Dermis blood vessel endothelial cell (primary cell): ENCODE data around the gene LNX1. TPM values are rescaled to one million over a fixed set of nuclear protein-coding genes. Genes with fewer than 3 reads are reported as not detected.

Experiments
- DNase-seq: peaks from one replicate; pipeline ENCODE4 v3.0.0; 2010
- total RNA-seq: library from RNA; depleted of rRNA; stranded (reverse); fragments of >200 nt; gene quantifications from 2 replicates; pipeline ENCODE4 v1.2.3, GENCODE V29; 2014

The LNX1 gene
- total RNA-seq, 1 donor from 2014 or later, result 3.1 TPM

DNA sequence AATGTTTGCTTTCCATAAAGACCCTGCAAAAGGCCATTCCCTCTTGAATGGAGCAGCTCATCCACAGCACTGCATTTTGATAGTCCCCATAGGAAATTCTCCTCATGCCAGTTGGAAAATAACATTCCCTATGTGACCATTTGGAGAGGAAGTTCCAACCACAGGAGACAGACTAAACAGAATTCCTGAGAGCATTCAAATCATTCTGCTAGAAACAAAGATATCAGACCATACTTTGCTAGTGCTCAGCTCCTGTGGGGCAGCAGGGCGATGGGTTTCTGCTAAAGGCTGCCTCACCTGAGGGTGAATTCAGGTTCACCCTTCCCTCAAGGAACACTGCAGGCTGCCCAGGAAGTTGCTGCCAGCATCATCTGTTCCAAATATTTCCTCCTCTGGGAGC, 58.8 kb downstream of the LNX1 start:
- peak; percentile 33 for DNase-seq

DNA sequence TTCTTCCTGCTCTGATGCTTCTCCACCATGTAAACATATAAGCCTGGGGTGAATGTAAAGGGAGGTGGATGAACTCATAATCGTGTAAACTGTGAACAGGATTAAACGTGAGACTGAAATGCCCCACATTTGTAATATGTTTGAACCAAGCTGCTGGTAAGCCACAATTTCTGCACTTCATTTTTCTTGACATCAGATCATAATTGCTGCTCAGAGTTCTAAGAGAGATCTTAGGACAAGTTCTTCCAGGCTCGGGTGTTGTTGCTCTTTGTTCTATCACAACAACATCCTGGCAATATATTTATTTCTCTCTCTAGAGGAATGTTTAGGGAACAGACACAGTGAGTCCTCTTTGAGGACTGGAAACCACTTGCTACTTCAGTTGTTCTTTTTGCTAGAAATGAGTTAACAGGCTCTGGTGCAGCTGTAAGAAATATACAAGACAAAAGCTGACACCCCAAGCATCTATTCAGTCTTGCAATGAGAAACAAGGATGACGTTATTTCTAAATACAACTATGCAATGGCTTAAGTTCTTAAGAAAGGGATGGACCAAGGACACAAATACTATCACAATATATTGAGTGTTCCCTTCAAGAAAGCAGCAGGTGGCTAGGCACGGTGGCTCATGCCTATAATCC, 59.6 kb downstream of the LNX1 start:
- no peak for DNase-seq

DNA sequence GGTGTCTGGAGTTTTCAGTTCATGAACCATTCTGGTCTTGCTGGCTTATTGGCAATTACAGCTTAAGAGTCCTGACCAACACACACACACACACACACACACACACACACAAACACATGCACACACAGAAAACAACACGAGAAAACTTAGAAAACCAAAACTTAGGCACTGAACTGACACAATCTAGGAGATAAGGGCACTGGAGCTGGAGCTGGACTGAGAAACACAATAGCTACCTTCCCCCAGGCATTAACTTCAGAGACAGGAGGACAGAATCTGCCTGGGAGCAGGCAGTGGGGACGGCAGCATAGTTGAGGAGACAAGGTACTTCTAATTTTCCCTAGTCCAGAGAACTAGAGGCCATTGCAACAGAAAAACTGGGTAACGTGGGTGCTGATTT, 62.3 kb downstream of the LNX1 start:
- DNase-seq, result no peak

DNA sequence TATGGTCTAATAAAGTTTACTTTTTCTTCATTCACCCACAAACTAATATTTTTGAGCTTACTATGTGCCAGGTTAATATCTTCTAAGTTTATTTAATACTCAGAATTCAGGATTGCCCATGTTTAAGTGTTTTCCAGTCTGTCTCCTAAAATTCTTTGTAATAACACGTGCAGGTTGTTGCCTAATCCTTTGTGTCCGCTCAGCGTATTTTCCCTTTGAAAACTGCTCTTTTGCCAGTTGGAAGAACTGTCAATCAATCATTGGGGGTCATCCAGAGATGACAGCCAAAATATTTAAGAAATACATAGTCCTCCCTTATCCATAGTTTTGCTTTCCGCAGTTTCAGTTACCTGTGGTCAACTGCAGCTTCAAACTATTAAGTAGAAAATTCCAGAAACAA, 63.4 kb downstream of the LNX1 start:
- no peak for DNase-seq

DNA sequence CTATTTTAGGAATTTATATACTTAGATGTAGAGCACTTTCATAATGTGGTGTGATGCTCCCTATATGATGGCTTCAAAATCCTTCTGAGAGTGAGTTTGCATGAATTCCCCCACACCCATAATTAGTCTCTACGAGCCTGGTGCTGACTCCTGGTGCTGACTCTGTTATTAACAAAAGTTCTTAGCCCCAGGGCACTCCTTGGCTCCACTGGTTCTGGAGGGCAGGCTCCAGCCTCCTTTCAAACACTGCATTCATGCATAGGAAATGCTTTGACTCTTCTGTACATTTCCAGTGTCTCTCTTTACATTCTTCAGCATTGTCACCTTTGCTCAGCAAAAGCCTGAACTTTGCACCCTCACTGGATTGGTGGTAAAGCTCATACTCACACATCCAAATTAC, 64.0 kb downstream of the LNX1 start:
- DNase-seq, result no peak

DNA sequence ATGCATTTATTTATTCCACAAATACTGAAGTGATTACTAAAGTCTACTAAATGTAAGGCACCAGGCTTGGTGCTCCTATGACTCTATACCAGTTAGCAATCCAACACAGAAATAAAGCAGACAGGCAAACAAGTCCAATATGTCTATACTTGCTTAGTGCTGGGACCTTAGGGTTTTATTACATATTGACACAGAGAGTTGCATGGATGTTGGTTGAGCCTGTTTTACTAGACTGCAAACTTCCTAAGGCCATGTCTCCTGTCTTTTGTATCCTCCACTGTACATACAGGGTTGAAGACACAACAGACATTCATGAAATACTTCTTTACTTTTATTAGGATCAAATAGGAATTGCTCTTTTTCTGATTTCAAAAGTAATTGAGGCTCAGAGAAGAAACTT, 69.0 kb downstream of the LNX1 start:
- no peak for DNase-seq

DNA sequence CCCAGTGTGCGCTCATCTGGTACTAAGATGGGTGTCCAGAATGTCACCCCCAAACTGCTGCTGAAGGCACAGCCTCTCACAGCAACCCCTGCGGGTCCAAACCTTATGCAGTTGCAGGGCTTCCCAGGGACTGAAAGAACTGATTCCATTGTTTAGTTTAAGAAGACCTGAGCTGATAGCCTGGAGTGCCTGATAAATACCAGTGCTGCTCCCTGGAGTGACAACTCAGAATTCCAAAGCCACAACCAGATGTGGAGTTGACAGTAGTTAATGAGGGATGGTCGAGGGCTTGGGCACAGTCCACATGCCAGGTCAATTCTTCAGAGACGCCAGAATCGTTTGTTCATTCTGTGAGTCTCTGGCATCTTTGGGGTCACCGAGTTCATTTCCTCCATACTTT, 71.2 kb downstream of the LNX1 start:
- no peak for DNase-seq

DNA sequence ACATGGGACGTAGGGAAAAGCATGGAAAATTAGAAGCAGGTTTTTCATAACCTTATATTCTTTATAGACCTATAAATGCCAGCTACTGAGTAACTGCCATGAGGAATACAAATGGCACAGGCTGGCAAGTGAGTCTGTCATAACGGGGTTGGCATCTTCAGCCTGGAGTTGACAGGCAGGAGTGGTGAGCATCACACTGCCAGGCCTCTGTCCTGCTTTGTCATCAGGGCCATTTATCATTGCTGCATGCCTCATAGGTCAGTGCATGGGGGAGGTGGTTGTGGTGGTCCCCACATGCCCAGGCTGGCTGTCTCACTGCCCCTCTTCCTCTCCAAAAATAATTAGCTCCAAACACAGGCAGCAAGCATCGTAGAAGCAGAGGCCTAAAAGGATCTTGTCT, 72.5 kb downstream of the LNX1 start:
- no peak for DNase-seq

DNA sequence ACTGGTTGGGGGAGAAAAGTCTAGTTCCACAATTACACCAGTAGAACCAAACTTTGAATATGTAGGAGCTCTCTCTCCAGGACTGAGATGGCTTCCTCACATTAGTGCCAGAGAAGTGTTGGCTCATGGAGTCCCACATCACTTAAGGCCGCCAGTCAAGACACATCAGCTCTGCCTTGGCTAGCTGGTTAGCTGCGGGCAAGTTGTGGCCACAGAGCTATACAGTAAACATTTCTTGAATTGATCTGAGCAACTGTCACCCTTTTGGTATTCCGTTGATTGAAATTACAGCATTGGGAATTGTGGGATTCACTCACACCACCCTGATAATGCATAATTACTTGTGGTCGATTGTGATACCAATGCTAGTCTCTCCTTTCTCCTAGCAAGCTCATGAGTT, 76.2 kb downstream of the LNX1 start:
- no peak for DNase-seq

DNA sequence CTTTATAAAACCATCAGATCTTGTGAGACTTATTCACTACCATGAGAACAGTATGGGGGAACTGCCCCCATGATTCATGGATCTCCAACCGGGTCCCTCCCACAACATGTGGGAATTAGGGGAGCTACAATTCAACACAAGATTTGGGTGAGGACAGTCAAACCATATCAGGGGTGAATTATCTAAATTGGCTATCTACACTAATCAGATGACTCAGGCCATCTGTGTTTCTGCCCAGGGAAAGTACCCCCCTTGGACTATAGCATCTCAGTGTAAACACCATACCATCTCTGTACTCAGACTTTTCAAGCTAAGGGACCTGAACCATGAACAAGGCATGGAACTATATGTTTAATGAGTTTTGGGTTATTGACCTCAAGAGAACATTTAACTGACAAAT, 76.8 kb downstream of the LNX1 start:
- no peak for DNase-seq

DNA sequence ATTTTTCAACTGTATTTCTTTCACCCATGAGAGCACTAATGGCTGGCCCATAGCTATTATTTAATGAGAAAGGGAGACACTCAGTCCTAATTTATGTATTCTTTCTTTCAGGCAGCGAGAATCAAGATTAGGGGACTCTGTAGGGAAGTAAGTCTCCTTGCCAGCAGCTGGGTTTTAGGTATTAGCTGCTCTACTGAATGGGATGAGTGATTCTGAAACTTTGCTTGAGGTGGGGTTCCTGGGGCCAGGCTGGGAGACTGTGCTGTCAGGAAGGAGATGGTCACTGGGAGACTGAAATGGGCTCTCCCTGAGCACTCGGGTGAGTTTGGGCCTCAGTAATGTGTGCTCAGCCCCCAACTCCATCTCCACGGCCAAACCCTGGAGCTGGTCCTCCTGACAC, 78.7 kb downstream of the LNX1 start:
- DNase-seq, result no peak

DNA sequence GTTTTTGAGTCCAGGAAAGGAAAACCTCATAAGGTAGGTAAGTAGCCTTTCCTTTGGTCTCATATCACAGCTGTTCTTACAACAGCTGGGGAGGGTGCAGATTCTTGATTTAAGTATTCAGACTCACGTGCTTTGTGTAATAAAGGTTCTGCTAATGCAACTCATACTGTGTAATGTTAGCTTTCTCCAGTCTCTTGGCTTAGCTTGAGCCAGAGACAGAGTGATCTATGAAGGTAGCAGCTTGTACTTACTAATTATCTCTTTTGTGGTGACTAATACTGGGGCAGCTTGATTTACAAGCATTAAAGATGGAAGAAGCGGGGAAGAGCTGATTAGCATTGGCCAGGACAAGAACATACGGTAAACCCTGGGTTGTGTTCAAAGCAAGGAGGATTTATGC, 80.3 kb downstream of the LNX1 start:
- no peak for DNase-seq

DNA sequence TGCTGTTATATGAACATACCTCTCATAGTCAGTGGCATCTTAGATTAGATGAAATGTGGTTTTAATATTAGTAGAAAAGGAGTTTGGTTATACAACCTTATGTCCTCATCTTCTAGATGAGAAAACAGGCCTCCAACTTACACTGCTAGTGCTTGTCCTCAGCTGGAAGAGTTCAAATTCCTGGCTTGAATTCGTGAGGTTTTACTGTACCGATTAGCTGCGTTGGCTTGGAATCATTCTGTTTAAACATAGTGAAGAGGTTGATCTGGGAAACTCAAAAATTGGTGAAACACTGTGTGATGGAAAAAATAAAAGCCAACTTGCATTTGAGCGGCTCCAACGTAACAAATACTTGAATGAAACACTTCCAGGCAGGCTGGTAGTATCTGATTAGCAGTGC, 81.0 kb downstream of the LNX1 start:
- DNase-seq, result no peak

DNA sequence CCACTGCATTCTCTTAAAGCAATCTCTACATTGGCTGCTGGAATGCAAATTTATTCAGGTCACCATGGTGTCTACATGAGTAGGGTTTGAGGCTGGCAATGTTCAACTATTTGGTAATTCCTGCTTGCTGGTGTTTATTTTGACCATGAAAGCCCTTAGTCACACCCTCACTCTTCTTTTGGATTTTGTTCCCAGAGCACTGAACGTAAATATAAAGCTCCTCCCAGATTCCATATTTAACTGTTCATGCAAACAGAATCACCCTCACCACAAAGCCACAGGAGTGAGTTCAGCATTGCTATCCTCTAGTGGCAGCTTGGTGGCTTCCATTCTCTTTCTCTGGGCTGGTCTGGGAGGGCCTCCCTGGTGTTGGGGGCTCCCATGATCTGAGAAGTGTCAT, 82.8 kb downstream of the LNX1 start:
- DNase-seq, result no peak

DNA sequence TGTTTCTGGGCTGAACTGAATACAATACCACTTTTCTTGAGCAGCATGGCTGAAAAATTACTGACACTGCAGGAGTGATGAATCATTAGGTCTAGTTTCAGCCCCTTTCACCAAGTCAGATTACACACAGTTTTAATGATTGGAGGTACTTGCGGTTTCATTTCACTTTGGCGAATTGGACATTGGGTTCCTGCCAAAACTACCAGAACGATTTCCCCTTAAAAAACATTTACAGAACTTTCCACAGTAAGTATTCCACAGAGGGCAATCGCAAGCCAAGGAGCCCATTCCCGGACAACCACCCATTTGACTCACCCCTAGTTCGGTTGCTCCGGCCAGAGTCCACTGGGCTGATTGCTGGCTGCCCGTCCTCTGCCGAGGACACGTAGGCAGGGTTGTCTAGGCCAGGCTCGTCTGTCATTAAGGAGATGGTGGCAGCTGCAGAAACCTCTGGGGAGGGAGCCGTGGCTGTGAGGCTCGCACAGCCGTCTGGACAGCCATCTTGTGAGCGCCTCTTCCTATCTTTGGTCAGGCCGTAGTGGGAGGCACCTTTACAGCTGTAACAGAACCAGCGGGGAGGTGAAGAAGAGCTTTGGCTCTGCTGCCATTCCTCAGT, 83.5 kb downstream of the LNX1 start:
- peak; percentile 69 for DNase-seq

DNA sequence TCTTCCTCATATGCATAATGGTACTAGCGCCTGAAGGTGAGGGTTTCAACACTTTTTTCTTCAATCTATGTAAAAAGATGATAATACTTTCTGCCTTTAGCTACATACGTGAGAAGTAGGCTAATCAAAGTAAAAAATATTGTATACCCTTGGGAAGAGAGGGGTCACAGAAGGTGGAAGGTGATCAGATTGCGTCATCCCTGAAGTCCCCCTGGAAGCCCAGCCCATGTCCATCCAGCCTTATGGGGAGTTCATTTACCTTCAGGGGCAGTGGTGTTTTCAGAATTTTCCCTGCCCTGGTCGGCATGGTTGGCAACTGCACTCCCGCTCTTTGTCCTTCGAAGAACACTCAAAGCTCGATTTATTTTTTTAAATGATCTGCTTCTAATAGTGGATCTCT, 84.2 kb downstream of the LNX1 start:
- no peak for DNase-seq

DNA sequence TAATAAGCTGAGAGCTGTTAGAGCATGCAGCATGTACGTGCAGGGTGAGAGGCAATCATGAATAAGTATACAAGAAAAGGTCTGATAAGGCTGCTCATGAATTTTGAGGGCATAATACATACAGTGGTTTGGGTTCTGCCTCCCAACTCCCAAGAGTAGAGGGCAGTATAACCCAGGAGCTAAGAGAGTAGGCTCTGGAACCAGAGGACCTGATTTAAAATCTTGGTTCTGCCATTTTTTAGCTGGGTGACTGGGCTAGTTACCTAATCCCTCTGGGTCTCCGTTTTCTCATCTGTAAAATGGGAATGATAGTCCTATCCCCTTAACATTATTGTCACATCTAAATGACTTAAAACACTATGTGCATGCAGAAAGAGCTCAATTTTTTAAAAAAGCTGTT, 85.3 kb downstream of the LNX1 start:
- peak; percentile 28 for DNase-seq

DNA sequence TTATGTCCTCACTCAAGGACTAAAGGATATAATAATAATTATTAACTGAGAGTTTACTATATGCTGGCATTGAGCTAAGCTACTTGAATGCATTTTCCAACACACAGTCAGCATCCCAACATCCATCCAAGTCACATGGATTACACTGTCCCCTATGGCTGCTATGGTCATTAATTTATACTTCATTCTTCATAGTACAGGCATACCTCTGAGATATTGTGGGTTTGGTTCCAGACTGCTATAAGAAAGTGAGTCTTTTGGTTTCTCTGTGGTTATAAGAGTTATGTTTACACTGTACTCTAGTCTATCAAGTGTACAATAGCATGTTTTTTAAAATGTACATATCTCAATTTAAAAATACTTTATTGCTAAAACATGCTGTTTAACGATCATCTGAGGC, 89.2 kb downstream of the LNX1 start:
- no peak for DNase-seq

DNA sequence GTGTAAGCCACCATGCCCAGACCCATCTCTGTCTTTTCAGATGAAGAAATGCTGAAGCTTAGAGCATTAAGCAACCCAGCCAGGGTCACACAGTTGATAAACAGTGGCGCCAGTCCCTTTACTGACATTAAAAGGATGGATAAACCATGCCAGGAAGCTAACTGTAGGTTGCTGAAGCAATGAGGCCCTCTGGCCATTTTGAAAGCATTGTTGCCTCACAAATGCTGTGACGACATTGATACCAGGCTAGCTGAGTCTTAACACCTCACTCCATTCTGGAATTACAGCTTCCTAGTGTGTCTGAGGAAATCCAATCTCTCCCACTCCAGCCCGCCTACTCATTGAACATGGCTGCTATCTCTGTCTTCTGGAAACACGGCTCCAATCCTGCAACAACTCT, 89.7 kb downstream of the LNX1 start:
- no peak for DNase-seq

DNA sequence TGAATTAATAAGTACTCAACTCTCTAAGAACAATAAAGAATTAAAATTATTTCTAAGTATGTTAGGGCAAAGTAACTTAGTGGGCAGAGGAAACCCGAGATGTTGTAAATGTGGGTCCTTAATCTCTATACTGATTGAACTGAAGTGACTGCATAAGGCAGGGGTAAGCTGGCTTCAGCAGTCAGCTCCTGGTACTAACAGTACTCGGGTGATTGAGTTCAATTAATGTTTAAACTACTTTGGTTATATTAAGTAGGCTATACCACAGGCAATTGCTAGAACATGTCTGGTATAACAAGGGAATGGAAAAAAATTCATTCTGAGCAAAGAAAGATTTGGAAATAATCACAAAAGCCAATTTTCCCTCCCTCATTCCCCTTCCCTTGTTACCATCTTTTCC, 90.7 kb downstream of the LNX1 start:
- no peak for DNase-seq

DNA sequence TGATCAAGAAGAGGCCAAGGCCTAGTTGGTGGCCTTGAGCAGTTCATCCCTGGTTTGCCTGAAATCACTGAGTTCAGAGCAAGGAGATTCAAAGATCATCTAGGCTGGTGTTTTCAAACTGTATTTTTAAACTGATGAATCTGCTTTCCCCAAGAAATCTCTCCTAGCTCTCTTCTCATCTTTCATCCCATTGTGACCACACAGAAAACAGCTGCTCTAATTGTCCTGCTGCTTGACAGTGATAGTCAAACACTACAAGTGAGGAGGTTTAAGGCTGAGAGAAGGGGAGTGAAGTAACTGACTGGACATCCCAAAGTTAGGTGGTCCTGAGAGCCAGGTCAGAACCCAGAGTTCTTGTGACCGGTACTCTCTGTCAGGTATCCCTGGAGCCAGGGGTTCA, 91.5 kb downstream of the LNX1 start:
- no peak for DNase-seq

DNA sequence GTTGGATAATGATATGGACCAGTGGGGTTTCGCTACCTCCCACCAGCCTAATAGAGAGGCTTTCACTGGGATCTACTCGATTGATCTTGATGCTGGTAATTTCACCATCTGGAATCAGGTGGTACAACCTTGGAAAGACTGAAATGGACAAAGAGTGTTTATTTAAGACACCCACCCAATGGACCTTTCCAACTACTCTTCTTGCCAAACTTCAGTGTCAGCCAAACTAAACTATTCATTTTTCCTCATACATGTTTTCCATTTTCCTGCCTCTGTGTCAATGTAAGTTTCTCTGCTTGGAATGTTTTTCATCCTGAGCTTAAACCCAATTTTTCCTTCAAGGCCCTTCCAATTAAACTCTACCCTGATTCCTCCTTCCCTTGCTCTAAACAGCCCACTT, 92.6 kb downstream of the LNX1 start:
- DNase-seq, result no peak

DNA sequence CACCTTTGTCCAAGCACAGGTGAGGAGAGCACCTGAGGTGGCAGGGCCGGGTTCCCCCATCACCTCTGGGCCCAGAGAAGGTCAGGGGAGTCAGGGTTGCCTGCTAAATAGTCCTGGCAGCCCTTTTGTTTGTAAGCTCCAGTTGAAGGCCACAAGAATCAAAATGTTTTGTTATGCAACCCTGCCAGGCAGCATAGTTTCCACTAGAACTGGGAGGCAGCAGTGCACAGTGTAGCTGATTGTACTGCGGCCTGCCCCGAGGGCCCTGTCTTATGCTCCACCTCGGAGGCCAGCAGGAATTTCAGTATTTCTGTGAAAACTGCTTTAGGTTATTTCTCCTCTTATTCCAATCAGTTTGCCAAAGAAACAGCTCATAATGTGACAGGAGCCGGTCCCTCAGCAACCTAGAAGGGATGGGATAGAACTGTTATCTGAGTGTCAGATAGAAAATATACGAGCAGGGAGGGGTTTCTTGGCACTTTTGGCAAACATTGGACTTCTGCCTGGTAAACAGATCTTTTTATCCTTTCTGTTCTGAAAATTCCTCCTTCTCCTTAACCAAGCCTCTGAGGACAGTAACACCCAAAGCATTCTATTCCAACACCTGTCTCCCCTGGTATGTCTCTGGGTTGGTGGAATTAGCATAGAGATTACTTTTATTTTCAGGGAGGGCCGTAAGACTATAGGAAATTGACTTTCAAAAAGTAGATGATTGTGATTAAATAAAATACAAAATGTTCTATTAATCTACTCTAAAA, 93.6 kb downstream of the LNX1 start:
- no peak for DNase-seq

DNA sequence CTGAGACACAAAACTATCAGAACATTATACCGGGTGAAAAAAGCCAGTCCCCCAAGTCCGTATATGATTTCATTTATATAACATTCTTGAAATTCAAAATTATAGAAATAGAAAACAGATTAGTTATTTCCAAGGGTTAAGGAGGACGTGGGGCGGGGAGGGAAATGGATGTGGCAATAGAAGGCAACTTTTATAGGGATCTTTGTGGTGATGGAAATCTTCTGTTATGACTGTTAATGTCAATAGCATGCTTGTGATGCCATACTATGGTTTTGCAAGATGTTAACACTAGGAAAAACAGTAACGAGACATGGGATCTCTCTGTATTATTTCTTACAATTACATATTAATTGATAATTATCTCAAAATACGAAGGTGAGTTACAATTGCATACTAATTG, 96.4 kb downstream of the LNX1 start:
- no peak for DNase-seq
